ENCODE results near the gene SLC1A5.
"Not testable (repeated sequence)": the region's sequence is repeated elsewhere in the genome, so short reads cannot be mapped to it uniquely, and the experiment has no call there.

SLC1A5 gene

DNA sequence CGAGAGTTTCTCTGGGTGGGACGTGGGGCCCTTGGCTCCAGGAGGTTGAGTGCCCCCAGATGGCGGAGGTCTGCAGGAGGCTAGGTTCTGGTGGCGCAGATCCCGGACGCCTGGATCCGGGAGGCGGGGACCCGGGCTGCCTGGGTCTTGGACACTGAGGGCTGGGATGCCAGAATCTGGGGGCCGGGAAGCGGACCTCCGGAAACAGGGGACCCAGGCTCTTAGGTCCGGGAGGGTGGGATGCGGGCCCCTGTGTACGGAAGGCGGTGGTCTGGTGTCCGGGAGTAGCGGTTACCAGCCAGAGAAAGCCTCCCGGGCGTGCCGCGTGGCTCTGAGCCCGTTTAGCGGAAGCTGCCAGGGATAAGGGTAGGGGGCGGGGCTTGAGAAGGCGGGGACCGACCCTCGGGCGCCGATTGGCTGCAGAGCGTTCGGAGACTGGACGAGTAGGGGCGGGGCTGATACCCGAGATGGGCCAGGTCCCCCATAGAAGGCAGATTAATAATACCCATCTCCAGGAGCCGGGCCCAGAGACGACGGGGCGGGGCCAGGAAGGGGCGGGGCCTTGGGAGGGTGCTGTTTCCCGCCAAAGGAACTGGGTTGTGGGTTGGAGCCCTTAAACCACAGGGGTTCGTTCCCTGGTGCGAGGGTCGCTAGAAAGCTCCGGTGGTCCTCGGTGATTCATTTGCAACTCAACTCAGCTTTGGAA lies at the start of gene SLC1A5:
TSS of gene SLC1A5 (minus strand) at position 333 of the 706 bp plus-strand sequence. CDS start 629 bp downstream, outside the sequence.
- peak; percentile 94 for DNase-seq

DNA sequence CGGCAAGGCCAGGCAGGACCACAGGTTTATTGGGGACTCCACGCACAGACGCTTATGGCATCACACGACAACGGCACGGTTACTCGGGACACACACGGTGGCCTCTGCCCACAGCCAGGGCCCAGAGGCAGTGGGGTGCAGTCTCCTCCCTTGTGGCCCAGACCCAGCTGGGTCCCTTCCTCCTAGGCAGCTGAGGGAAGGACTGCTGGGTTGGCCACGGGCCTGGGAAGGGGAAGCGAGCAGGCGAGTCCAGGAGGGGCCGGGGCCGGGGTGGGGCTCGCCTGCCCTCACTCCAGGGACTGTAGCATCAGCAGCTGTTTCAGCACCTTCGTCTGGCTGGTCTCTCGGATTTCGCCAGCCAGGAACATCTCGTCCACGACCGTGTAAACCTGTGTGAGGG lies 49.8 kb upstream of the SLC1A5 start:
- no peak for DNase-seq

DNA sequence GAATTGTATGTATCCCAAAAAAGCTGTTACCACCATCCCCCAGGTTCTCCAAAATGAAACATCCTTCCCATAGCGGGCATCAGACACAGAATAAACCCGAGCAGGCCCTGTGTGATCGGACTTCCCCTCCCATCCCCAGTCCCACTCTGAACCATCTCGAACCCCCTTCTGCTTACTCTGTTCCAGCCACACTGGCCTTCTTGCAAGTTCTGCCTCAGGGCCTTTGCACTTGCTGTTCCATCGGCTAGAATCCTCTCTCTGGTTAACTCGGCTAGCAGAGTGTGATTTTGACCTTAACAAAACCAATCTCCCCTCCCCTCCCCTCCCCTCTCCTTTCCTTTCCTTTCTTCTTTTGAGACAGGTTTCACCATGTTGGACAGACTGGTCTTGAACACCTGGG lies 46.6 kb upstream of the SLC1A5 start:
- no peak for DNase-seq

DNA sequence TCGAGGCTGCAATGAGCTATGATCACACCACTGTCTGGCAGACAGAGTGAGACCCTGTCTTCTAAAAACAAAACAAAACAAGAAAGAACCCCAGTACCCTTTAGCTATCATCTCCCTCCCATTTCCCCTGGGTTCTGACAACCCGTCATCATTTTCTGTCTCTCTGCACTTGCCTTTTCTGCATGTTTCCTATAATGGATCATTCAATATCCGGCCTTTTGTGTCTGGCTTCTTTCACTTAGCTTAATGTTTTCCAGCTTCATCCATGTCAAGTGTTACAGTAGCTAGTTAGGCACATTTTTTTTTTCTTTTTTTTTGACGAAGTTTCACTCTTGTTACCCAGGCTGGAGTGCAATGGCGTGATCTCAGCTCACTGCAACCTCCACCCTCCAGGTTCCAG lies 45.7 kb upstream of the SLC1A5 start:
- no peak for DNase-seq

DNA sequence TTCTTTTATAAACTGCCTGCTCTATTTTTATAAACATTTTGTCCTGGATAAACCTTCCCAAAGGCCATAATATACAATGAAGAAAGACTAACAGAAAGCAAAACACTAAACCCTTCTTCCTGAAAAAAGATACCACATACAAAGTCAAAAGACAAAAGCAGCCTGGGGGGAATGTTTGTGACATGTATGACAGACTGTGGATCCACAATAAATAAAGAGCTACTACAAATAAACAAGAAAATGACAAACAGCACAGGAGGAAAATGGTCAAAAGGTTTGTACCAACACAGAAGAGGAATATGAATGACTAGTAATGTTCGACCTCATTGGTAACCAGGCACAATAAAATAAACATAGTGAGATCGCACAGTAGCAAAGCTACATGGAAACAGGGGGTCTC lies 42.5 kb upstream of the SLC1A5 start:
- DNase-seq = no peak

DNA sequence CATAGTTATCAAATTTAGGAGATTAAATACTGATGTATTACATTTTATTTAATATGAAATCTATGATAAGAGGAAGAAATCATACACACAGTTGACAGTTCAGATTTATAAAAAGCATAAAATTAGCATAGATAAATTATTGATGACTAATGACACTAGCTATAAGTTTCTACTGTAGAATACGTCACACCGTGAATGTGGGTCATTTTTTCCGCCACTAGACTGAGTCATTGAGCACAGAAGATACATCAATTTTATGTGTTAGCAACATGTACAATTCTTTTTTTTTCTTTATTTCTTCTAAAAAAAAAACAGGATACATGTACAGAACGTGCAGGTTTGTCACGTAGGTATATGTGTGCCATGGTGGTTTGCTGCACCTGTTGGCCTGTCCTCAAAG lies 40.1 kb upstream of the SLC1A5 start:
- DNase-seq = no peak

DNA sequence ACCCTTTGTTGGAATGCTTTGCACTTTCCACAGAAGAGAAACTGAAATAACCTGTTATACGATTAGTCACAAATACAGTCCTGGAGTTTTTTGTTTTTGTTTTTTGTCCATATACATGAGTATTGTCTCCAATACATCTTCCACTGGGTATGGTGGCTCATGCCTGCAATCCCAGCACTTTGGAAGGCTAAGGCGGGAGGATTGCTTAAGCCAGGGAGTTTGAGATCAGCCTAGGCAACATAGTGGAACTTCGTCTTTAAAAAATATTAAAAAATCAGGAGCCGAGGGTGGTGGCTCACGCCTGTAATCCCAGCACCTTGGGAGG lies 37.3 kb upstream of the SLC1A5 start:
- no peak for DNase-seq

DNA sequence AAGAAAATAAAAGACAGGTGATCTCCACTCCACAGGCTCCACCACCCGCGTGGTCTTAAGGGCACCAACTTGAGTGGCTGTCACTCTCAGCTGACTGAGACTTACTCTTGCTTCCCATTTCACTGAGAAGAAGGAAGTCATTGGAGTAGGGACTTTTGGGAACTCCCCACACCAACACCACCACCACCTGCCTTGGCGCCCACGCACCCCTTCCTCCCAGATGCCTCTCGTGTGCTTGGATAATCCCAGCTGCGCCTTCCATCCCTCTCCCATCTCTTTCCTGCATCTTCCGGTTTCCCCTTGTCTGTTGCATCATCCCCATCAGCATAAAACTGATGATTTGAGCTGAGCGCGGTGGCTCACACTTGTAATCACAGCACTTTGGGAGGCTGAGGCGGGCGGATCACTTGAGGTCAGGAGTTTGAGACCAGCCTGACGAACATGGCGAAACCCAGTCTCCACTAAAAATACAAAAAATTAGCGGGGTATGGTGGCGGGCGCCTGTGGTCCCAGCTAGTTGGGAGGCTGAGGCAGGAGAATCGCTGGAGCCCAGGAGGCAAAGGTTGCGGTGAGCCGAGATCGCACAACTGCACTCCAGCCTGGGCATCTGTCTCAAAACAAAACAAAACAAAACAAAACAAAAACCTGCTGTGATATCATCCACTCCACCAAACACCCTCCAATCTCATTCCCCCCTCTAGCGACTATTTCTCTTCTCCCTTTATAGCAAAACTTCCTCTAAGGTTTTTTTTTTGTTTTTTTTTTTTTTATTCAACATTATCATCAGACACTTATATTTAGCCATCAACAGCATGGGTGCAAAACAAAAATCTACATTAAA lies 36.7 kb upstream of the SLC1A5 start:
- DNase-seq = no peak

DNA sequence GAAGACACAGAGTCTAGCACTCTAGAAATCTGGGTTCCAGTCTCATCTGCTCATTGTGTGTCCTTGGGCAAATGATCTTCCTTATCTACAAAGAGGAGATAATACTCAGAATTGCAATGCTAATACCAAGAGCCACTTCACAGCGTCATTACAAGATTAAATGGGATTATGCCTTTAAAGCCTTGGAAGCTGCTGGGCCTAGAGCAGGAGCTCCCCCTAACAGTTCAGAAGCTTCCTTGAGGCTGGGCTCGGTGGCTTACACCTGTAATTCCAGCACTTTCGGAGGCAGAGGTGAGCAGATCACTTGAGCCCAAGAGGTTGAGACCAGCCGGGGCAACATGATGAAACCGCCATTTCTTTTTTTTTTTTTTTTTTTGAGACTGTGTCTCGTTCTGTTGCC lies 34.7 kb upstream of the SLC1A5 start:
- DNase-seq = no peak

DNA sequence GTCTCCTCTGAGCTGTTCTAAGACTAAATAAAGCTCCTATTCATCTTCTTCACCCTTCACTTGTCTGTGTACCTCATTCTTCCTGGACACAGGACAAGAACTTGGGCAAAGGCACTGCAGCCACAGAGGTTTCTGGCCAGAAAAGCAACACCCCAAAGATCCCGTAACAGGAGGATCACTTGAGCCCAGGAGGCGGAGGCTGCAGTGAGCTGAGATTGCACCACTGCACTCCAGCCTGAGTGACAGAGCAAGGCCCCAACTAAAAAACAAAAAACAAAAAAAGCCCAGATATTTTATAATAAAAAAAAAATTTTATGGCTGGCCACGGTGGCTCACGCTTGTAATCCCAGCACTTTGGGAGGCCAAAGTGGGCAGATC lies 34.0 kb upstream of the SLC1A5 start:
- not testable (repeated sequence) for DNase-seq

DNA sequence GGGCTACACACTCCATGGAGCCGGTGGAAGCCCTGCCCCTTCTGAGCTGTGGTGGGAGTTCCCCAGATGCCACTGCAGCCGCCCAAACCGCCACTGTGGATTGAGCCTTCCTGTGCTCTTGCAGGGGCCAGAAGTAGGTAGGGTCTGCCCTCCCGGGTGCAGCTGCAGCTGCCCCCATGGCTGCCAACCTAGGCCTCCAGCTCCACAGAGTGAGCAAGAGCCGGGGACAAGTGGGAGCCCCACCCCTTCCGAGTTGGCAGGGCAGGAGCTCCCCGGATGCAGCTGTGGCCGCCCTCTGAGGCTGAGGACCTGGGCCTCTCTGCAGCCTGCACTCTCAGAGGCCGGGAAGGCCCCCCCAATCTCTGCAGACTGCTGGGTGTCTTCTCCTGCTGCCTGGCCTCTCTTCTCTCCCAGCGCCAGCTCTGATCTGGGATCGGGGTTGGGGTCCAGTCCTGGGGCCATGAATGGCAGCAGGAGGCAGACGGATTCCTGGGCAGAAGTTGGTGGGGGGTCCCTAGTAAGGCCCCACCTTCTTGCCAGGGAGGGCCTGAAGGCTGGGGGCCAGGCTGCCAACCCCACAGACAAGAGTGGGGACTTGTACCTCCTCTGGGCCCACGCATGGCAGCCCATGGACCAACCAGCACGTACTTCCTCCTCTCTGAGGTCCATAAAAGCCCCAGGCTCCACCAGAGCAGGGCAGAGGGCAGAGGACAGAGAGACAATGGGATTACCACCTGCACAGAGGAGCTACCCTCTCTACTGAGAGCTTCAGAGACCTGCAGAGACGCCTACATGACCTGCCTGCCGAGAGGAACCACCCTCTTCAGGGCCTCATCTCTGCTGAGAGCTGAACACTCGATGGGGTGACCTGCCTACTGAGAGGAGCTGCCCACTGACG lies 33.4 kb upstream of the SLC1A5 start:
- no peak for DNase-seq

DNA sequence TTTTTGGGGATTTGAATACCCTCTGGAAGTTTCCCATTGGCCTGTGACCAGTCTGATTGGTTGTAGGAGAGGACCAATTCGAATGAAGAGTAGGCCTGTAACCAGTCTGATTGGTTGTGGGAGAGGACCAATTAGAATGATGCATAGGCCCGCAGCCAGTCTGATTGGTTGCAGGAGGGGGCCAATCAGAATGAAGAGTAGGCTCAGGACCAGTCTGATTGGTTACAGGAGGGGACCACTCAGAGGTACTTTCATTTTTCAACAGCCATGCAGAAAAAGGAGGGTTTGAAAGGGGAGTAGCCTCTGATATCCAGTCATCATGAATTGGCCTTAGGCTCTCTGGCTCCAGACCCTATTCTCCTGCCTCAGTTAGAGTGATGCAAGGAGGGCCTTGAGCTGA lies 30.4 kb upstream of the SLC1A5 start:
- no peak for DNase-seq

DNA sequence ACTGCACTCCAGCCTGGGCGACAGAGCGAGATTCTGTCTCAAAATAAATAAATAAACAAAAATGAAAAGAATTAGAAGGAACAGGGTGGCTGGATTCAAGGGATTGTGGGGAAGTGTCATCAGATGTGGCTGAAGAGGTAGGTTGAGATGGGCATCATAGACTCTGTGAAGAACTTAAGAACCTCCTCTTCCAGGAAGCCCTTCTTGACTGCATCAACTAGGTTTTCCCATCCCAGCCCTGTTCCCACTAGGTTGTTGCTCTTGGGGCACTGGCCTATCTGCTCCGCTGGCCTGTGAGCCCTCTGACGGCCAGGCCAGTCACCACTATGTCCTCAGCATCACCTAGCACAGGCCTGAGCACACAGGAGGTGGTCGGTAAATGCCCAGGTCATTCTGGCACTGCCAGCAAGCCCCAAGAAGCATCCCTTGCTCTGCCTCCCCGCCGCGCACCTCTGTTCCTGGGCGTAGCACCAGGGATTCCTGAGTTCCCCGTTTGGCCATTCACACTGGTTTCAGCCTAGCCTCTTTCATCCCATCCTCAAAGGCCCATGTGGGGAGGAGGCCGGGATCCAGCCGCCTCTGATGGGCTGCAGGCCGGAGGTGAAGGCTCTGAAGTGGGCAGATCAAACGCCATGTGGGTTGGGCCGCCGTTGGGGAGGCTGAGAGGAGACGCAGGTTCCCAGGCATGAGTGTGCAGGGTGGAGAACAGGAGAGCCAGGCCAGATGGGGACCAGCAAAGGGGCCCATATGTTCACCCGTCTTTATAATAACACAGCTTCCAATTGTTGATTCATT lies 27.6 kb upstream of the SLC1A5 start:
- DNase-seq = peak; percentile 69

DNA sequence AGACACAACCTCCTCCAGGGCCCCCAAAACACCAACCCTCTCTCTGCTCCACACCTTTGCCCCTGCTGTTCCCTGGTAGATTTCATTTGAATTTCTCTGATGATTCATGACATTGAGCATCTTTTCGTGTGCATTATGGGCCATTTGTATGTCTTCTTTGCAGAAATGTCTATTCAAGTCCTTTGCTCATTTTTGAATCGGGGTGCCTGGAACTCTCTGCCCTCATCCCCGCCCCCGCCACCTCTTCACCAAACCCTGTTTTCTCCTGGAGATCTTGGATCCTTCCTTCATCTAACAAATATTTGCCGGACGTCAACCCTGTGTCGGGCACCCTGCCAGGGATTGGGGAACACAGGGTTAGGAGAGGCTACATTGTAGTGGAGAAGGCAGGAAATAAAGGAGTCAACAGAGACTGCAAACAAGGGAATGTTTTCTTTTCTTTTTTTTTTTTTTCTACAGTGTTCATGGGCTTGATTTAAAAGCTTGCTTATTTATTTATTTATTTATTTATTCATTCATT lies 25.5 kb upstream of the SLC1A5 start:
- no peak for DNase-seq

DNA sequence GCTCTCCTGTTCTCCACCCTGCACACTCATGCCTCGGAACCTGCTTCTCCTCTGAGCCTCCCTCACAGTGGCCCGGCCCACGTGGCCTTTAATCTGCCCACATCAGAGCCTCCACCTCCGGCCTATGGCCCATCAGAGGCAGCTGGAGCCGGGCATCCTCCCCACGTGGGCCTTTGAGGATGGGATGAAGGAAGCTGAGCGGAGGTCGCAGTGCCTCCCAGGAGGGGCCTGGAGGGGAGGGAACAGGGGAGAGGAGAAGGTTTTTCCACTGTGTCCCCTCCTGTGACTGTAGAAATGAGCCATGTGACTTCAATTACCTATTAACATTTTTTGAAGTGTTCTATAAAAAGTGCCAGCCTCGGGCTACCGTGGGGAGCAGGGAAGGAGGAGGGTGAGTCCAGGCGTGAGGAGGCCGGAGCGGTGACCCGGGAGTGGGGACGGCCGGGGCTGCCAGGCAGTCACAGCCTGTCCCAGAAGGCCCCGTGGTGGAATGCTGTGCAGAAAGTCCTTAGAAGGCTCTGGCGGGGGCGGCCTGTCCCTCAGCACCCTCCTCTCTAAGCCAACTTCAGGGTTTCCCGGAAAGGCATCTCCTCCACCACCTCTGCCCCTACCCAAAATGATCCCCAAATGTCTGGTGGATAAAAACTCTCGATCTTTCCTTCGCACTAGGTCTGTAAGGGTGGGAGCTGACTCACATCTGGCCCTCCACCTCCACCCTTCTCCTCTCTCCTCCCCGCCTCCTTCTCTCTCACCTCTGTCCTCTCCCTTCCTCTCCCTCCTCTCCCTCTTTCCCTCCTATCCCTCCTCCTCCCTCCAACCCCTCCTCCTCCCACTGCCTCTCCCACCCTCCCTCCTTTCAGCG lies 24.8 kb upstream of the SLC1A5 start:
- no peak for DNase-seq

DNA sequence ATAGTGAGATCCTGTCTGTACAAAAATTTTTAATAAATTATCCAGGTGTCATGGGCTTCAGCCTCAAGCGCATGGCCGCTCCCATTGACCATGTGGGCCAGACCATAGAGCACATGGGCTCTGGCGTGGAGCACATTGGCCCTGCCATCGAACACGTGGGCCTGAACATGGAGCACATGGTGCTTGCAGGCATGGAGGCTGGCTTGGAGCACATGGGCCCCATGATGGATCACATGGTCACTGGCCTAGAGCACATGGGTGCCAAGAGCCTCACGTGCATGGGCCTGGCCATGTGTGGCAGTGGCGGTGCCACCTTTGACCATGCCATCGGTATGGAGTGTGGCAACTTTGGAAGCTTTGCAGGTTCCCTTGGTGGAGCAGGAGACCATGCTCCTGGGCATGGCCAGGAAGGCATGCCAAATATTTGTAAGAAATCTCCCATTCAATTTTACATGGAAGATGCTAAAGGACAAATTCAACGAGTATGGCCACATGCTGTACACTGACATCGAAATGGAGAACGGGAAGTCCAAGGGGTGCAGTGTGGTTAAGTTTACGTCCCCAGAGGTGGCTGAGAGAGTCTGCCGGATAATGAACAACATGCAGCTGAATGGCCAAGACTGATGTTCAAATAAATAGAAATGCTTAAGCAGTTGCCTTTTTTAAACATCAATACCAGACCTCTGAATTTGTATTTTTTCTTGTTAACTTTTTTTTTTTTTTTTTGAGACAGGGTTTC lies 21.3 kb upstream of the SLC1A5 start:
- no peak for DNase-seq

DNA sequence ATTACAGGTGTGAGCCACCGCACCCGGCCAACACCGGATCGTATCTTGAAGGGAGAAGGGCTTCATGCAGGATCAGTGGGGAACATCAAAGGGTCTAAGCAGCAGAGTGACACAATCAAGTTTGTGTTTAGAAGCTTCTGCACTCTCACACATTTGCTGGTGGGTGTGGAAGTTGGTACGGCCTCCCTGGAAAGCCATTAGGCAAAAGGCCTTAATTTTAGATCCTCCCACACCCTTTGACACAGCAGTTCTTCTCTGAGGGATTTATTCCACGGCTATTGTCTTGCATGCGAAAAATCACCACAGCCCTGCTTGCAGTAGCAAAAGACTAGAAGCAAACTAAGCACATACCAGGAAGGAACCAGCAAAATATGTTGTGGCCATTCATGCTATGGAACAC lies 18.3 kb upstream of the SLC1A5 start:
- no peak for DNase-seq

DNA sequence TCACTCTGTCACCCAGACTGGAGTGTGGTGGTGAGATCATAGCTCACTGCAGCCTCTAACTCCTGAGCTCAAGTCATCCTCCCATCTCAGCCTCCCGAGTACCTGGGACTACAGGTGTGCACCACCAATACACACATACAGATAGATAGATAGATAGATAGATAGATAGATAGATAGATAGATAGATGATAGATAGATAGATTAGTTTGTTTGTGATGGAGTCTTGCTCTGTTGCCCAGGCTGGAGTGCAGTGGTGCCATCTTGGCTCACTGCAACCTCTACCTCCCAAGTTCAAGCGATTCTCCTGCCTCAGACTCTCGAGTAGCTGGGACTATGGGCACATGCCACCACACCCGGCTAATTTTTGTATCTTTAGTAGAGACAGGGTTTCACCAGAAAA lies 16.0 kb upstream of the SLC1A5 start:
- not testable (repeated sequence) for DNase-seq

DNA sequence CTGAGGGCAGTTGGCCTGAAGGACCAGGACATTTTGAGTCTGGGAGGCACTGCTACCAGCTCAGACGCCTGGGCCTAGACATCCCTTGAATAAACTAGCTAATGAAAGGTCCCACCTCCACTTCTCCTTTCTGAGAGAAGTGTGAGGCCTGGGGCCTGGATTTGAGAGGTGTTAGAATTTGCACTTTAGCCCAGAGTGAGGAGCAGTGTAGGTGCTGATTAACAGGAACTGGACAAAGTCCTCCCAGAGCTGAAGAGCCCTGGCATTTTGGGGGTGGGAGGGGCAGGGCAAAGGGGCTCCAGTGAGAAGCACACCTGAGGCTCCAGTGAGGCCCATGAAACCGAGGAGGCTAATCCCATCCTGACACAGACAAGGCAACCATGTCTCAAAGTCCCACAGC lies 15.2 kb upstream of the SLC1A5 start:
- no peak for DNase-seq

DNA sequence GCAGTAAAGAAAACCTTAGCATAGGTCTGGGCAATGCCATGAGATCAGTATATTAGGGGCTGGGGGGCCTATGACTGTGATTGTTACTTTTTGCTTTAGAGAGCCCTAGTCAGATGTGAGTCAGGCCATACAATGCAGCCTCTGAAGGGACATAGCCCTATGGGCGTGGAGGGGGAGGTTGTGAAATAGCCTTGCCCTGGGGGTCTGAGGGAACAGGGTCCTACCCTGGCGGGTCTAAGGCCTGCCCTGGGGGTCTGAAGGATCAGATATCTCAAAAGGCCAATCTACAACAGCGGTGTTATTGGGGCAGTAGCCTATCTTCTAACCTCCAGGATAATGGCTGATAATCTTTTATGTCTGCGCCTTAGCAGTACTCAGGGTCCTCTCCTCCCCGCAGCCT lies 13.8 kb upstream of the SLC1A5 start:
- no peak for DNase-seq

DNA sequence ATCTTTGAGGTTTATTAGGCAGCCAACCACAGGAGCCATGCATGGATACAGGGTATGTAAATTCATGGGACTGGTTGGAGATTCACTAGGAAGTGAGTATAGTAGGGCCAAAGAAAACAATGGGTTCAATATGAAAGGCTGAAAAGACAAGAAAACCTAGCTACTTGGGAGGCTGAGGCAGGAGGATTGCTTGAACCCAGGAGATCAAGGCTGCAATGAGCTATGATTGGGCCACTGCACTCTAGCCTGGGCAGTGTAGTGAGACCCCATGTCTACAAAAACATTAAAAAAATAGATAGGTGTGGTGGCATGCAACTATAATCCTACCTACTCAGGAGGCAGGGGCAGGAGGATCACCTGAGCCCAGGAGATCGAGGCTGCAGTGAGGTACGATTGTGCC lies 10.3 kb upstream of the SLC1A5 start:
- DNase-seq = no peak

Data from DMS 273 treated with DMSO at 0.1 percent for 48 hours (cell line).